ENCODE data around the gene PRXL2A. TPM values are rescaled to one million over a fixed set of nuclear protein-coding genes. Genes with fewer than 3 reads are reported as not detected.
A peak's percentile ranks its signal among the peaks of the same experiment; 100 is the strongest.
"Not testable (repeated sequence)": the region's sequence is repeated elsewhere in the genome, so short reads cannot be mapped to it uniquely, and the experiment has no call there.

PRXL2A gene
- total and polyA plus RNA-seq, 3 donors from 2014 or later = 102 to 106 (median 104) TPM

GRCh38 chr10:80413271-80413996 is 5.1 kb downstream of the PRXL2A start:
- H3K27me3 ChIP-seq = no peaks in the 10 kb centered on the region
- intact Hi-C loops (cut with DNase I; ENCODE audit: low total_unique reads) = no loop called here
- no peaks in the 10 kb centered on the region for H3K9me3 ChIP-seq
- peak overlapping the region; percentile 74 to 89 for H3K27ac ChIP-seq
- H3K4me3 ChIP-seq = no peak overlapping the region
- no peak for TF ChIP-seq POLR2A (IDR thresholded peaks at IDR 0.05)
- TF ChIP-seq CTCF (IDR thresholded peaks at IDR 0.05) = no peak
- H3K4me1 ChIP-seq = peaks cover 91% of the 10 kb centered on the region
- WGBS, 2 donors = 49 to 56% methylated on average over 12 of the region's 12 CpGs
- DNase-seq = no peak
- no peaks in the 10 kb centered on the region for H3K36me3 ChIP-seq (ENCODE audit: low read depth, missing control alignments)

- Histone ChIP-seq H3K4me3 (no peak overlapping the region), H3K4me1 (peaks cover 97% of the 10 kb centered on the region), H3K27ac (peak overlapping the region; percentile 82 to 89), H3K9me3 (no peaks in the 10 kb centered on the region), H3K36me3 (ENCODE audit: low read depth, missing control alignments) (no peaks in the 10 kb centered on the region), H3K27me3 (no peaks in the 10 kb centered on the region)
- WGBS, 2 donors = 55 to 56% methylated on average over 7 of the region's 7 CpGs
- intact Hi-C loops (cut with DNase I; ENCODE audit: low total_unique reads) = no loop called here
- DNase-seq = no peak
- no peak for TF ChIP-seq POLR2A (IDR thresholded peaks at IDR 0.05)
- no peak for TF ChIP-seq CTCF (IDR thresholded peaks at IDR 0.05)
Measured at GRCh38 chr10:80414142-80414895, 6.0 kb downstream of the PRXL2A start.

- no peaks in the 10 kb centered on the region for H3K9me3 ChIP-seq
- peak overlapping the region; percentile 82 to 89 for H3K27ac ChIP-seq
- no peak for TF ChIP-seq CTCF (IDR thresholded peaks at IDR 0.05)
- no peak for TF ChIP-seq POLR2A (IDR thresholded peaks at IDR 0.05)
- H3K4me1 ChIP-seq = peaks cover 93% of the 10 kb centered on the region
- no peaks in the 10 kb centered on the region for H3K27me3 ChIP-seq
- H3K36me3 ChIP-seq (ENCODE audit: low read depth, missing control alignments) = no peaks in the 10 kb centered on the region
- DNase-seq = no peak
- no peak overlapping the region for H3K4me3 ChIP-seq
- intact Hi-C loops (cut with DNase I; ENCODE audit: low total_unique reads) = no loop called here
- WGBS, 2 donors = 62 to 68% methylated on average over 3 of the region's 3 CpGs
Measured at GRCh38 chr10:80415734-80416478, 7.6 kb downstream of the PRXL2A start.

- Histone ChIP-seq H3K4me3 (no peak overlapping the region), H3K27ac (peak overlapping the region; percentile 82 to 89), H3K4me1 (peaks cover 92% of the 10 kb centered on the region), H3K27me3 (no peaks in the 10 kb centered on the region), H3K36me3 (ENCODE audit: low read depth, missing control alignments) (no peaks in the 10 kb centered on the region), H3K9me3 (no peaks in the 10 kb centered on the region)
- WGBS, 2 donors = 32 to 34% methylated on average over 15 of the region's 15 CpGs
- TF ChIP-seq POLR2A (IDR thresholded peaks at IDR 0.05) = no peak
- TF ChIP-seq CTCF (IDR thresholded peaks at IDR 0.05) = no peak
- DNase-seq = peak; percentile 94
- intact Hi-C loops (cut with DNase I; ENCODE audit: low total_unique reads) = no loop called here
Measured at GRCh38 chr10:80416479-80417098, 8.2 kb downstream of the PRXL2A start.

- 40 to 48% methylated on average over 6 of the region's 6 CpGs for WGBS, 2 donors
- H3K9me3 ChIP-seq; DNase-seq; intact Hi-C loops (cut with DNase I; ENCODE audit: low total_unique reads); H3K27me3 ChIP-seq; H3K4me3 ChIP-seq; H3K36me3 ChIP-seq (ENCODE audit: low read depth, missing control alignments): not testable (repeated sequence)
- Histone ChIP-seq H3K4me1 (peaks cover 88% of the 10 kb centered on the region), H3K27ac (peak overlapping the region; percentile 82 to 89)
Measured at GRCh38 chr10:80417256-80417655, 8.9 kb downstream of the PRXL2A start.
